A673 (cell line): Measurements from ENCODE around the gene EIPR1.

Experiments
- CTCF ChIP-seq: fragments of 300-800, 200-600 bp; sonication (generic); conservative IDR thresholded peaks from 2 replicates; pipeline ENCODE4 v1.5.1; 2017; ENCODE audit warnings: low read depth, mild to moderate bottlenecking, antibody characterized with exemption, low read length, moderate library complexity, mixed read lengths
- EZH2 ChIP-seq: fragments of 200-600 bp; sonication (generic); IDR thresholded peaks from 2 replicates; pipeline ENCODE4 v1.6.1; 2017; ENCODE audit warnings: borderline replicate concordance, low read depth, mild to moderate bottlenecking, mixed read lengths, antibody characterized with exemption, low read length; ENCODE audit not compliant: poor library complexity, severe bottlenecking

DNA sequence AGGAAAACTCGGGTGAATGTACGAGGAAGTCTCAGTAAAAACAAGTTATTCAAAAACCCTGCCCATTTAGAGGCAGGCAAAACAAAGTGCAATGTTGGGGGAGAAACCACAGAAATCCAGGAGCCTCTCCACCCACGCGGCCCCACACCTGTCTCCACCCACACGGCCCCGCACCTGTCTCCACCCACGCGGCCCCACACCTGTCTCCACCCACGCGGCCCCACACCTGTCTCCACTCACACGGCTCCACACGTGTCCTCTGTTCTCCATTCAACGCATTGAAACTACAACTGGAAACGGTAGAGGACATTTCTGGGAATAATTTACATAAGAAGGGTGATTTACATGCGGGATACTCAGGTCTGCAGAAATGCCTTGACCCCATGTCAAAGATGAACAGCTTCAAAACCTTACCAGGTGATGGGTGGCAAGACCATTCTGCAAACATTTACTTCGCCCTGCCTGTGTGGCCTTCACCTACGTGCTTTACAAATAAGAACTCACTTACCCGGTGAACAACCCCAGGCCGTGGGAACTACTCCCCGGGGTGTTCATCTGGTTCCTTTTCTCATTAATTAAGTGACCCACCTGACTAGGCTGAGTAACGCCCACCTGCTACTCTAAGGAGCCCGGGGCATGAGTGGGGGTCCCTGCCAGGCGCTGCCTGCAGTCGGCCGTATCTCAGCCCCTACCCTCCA, 100.4 kb downstream of the EIPR1 start:
- TF ChIP-seq CTCF (no peak), EZH2 (no peak)
